Spleen (tissue), 11 donors: ENCODE results near the gene HPSE. TPM values are rescaled to one million over a fixed set of nuclear protein-coding genes. Genes with fewer than 3 reads are reported as not detected.

ENCODE experiments used
- DNase-seq: peaks from one replicate; pipeline ENCODE4 v3.0.0-alpha.2; 2020
- H3K27ac ChIP-seq, 8 donors: fragments of 200-600 bp; sonication (generic) in 7 of 8; 1 replicate in 4 of 8; 2 replicates in 4 of 8; pipeline versions ENCODE4 v1.5.0 to v1.8.0; 2016 to 2021; ENCODE audit warnings: inconsistent platforms in 4 of 8, mild to moderate bottlenecking in 4 of 8, moderate library complexity in 1 of 8
- H3K27me3 ChIP-seq, 7 donors: fragments of 200-600 bp; sonication (generic) in 6 of 7; replicated peaks in 1 of 7; 1 replicate in 4 of 7; 2 replicates in 3 of 7; pipeline versions ENCODE4 v1.5.0 to v1.8.0; 2016 to 2021; ENCODE audit warnings: inconsistent platforms in 3 of 7, mild to moderate bottlenecking in 1 of 7
- H3K36me3 ChIP-seq, 6 donors: fragments of 200-600 bp; sonication (generic) in 5 of 6; 1 replicate in 4 of 6; 2 replicates in 2 of 6; pipeline versions ENCODE4 v1.5.0 to v1.8.0; 2016 to 2021; ENCODE audit warnings: inconsistent platforms in 2 of 6
- H3K4me1 ChIP-seq, 6 donors: fragments of 200-600 bp; sonication (generic) in 5 of 6; 1 replicate in 3 of 6; 2 replicates in 3 of 6; pipeline versions ENCODE4 v1.5.0 to v1.8.0; 2016 to 2021; ENCODE audit warnings: inconsistent platforms in 3 of 6
- H3K4me3 ChIP-seq, 8 donors: fragments of 200-600 bp; sonication (generic) in 7 of 8; 1 replicate in 4 of 8; 2 replicates in 4 of 8; pipeline versions ENCODE4 v1.5.0 to v1.8.0; 2016 to 2021; ENCODE audit warnings: inconsistent platforms in 4 of 8, mild to moderate bottlenecking in 4 of 8, moderate library complexity in 2 of 8
- H3K9me3 ChIP-seq, 8 donors: fragments of 200-600 bp; sonication (generic) in 7 of 8; 1 replicate in 4 of 8; 2 replicates in 4 of 8; pipeline versions ENCODE4 v1.5.0 to v1.8.0; 2016 to 2021; ENCODE audit warnings: inconsistent platforms in 4 of 8
- POLR2A ChIP-seq, 3 donors: fragments of 450-650 bp; IDR thresholded peaks; one replicate each; pipeline ENCODE4 v1.5.1; 2017; ENCODE audit warnings: antibody characterized with exemption in 3 of 3, mild to moderate bottlenecking in 1 of 3
- POLR2AphosphoS5 ChIP-seq, 3 donors: sonication (generic); formaldehyde crosslinking; IDR thresholded peaks; one replicate each; pipeline ENCODE4 v1.5.1; 2017; ENCODE audit warnings: antibody characterized with exemption in 3 of 3
- WGBS, 5 donors: extraction: QIAGEN DNeasy Blood & Tissue Kit in 3 of 5; methylation state at CpG; one replicate each; pipeline versions ENCODE4 v1.1.5 to v1.1.7; 2013 to 2018; 5-methylcytosine and 5-hydroxymethylcytosine counted together
- intact Hi-C: fragments of 100-400 bp; cut with DNase I; formaldehyde crosslinking; loops from one replicate; pipeline ENCODE4 v1.15.0; 2023; ENCODE audit warnings: low total_unique reads
- polyA plus RNA-seq, 3 donors: library from polyadenylated mRNA; stranded (reverse); fragments of 200-250 nt; gene quantifications; one replicate each; pipeline ENCODE4 v1.2.1, GENCODE V29; 2013
- total RNA-seq, 7 donors: library from RNA; depleted of rRNA in 3 of 7; stranded (reverse); fragments of >200 nt in 3 of 7; fragmentation: NEBNext Ultra II Directional in 4 of 7; extraction: Animal tissue kit (Norgen Biotek cat#: 25700) in 4 of 7; gene quantifications; one replicate each; pipeline versions ENCODE4 v1.1.0 to v1.2.1, GENCODE V29; 2016 to 2021
- TF ChIP-seq, protein P1 (sequence below), 11 experiments: fragments of 200-600 bp in 7 of 11; fragments of 450-650 bp in 4 of 11; sonication (generic) in 4 of 11; IDR thresholded peaks in 8 of 11; conservative IDR thresholded peaks in 3 of 11; 1 replicate in 7 of 11; 2 replicates in 4 of 11; pipeline versions ENCODE4 v1.4.0 to v1.8.0; 2016 to 2021; ENCODE audit warnings: antibody characterized with exemption in 11 of 11, inconsistent platforms in 4 of 11, mild to moderate bottlenecking in 1 of 11
- donor health status: healthy with polysubstance abuse.
- donor health status: DM: no; HTN: no; CAD: no; lungs with moderate emphysema.
- donor health status: DM: no; HTN: no; CAD: no.
- donor health status: Bipolar disorder and iron deficiency.
- donor health status: healthy.
- donor health status: DM: no; HTN: no; CAD: no.
- donor health status: DM: yes; HTN: yes; CAD: no.

HPSE gene
- total and polyA plus RNA-seq, 10 donors: 1.3 to 24.6 (median 12.7) TPM

DNA sequence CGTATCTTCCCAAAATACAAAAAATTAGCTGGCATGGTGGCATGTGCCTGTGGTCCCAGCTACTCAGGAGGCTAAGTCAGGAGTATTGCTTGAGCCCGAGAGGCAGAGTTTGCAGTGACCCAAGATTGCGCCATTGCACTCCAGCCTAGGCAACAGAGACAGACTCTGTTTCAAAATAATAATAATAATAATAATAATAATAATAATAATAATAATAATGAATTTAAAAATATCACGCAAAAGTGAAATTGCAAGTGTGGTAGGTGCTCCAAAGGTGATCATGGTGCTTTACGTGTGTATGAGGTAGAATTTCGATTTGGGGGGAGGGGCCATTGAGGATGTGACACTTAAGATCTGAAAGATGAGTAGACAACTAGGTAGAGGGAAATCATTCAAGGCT lies 4.9 kb upstream of the HPSE start:
- Histone ChIP-seq H3K9me3 (peaks cover 0 to 21% (median 17%) of the 10 kb centered on the region in 8 donors), H3K36me3 (no peaks in the 10 kb centered on the region), H3K27ac (no peak overlapping the region), H3K4me3 (no peak overlapping the region), H3K4me1 (peaks cover under 1 to 14% (median 11%) of the 10 kb centered on the region in 6 donors), H3K27me3 (peaks cover 0 to 16% (median 0%) of the 10 kb centered on the region in 7 donors)
- WGBS, 5 donors: 87 to 97% (median 94%) methylated on average over 6 of the region's 6 CpGs
- DNase-seq: no peak
- TF ChIP-seq POLR2AphosphoS5 (IDR thresholded peaks at IDR 0.05): no peak
- no peak for TF ChIP-seq POLR2A (IDR thresholded peaks at IDR 0.05)
- TF ChIP-seq, protein P1, sequence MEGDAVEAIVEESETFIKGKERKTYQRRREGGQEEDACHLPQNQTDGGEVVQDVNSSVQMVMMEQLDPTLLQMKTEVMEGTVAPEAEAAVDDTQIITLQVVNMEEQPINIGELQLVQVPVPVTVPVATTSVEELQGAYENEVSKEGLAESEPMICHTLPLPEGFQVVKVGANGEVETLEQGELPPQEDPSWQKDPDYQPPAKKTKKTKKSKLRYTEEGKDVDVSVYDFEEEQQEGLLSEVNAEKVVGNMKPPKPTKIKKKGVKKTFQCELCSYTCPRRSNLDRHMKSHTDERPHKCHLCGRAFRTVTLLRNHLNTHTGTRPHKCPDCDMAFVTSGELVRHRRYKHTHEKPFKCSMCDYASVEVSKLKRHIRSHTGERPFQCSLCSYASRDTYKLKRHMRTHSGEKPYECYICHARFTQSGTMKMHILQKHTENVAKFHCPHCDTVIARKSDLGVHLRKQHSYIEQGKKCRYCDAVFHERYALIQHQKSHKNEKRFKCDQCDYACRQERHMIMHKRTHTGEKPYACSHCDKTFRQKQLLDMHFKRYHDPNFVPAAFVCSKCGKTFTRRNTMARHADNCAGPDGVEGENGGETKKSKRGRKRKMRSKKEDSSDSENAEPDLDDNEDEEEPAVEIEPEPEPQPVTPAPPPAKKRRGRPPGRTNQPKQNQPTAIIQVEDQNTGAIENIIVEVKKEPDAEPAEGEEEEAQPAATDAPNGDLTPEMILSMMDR (IDR thresholded peaks at IDR 0.05 in 8 of 11, conservative IDR thresholded peaks at IDR 0.05 in 3 of 11): no peak
- intact Hi-C loops: no loop called here

DNA sequence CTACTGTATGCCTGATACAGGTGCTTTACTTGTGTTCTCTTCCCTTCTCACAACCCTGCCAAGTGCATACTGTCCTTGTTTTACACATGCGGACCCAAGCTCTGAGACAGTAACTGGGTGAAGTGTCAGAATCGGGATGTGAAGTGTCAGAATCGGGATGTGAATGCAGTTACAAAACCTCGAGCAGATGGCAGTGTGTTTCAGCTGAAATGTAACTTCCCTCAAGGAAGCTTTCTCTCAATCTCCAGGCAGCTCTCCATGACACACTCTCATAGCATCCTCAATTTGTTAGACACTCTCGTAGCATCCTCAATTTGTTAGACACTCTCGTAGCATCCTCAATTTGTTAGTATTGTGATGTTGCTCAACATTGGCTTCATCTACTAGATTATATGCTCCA lies 1.1 kb upstream of the HPSE start:
- H3K36me3 ChIP-seq: no peaks in the 10 kb centered on the region
- peak overlapping the region in 1 of 8 donors; percentile 85 for H3K4me3 ChIP-seq
- 23 to 41% (median 37%) methylated on average over 6 of the region's 6 CpGs for WGBS, 5 donors
- peak overlapping the region in 3 of 8 donors; percentile 81 to 84 (median 83) for H3K27ac ChIP-seq
- intact Hi-C loops: no loop called here
- no peak for DNase-seq
- TF ChIP-seq POLR2A (IDR thresholded peaks at IDR 0.05) (no peak), POLR2AphosphoS5 (IDR thresholded peaks at IDR 0.05) (no peak)
- TF ChIP-seq, protein P1 (IDR thresholded peaks at IDR 0.05 in 8 of 11, conservative IDR thresholded peaks at IDR 0.05 in 3 of 11): no peak
- H3K27me3 ChIP-seq: peaks cover 0 to 21% (median 0%) of the 10 kb centered on the region in 7 donors
- peaks cover 0 to 41% (median 20%) of the 10 kb centered on the region in 6 donors for H3K4me1 ChIP-seq
- H3K9me3 ChIP-seq: peaks cover 0 to 21% (median 17%) of the 10 kb centered on the region in 8 donors

DNA sequence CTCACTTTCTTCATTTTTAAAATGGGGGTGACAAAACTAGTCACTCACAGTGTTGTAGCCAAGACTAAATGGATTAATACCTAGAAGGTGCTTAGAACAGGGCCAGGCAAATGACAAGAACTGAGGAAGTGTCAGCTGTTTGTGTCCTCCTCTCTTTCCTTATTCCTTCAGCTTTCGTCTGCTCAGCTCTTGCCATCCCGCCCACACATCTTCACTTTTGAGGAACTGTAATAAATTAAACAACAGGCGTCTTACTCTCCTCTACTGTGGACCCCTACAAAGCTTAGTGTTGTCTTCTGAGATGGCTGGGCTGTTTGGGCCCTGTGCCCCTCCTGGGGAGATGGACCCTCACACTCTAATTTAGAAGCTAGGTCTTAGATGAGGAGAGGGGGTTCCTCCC lies 2.7 kb downstream of the HPSE start:
- Histone ChIP-seq H3K36me3 (no peaks in the 10 kb centered on the region), H3K9me3 (no peaks in the 10 kb centered on the region), H3K27me3 (peaks cover 0 to 16% (median 0%) of the 10 kb centered on the region in 7 donors), H3K27ac (no peak overlapping the region), H3K4me3 (no peak overlapping the region), H3K4me1 (peaks cover 0 to 61% (median 23%) of the 10 kb centered on the region in 6 donors)
- intact Hi-C loops: no loop called here
- no peak for DNase-seq
- 38 to 57% (median 52%) methylated on average over 3 of the region's 3 CpGs for WGBS, 5 donors
- no peak for TF ChIP-seq POLR2A (IDR thresholded peaks at IDR 0.05)
- TF ChIP-seq, protein P1 (IDR thresholded peaks at IDR 0.05 in 8 of 11, conservative IDR thresholded peaks at IDR 0.05 in 3 of 11): no peak
- no peak for TF ChIP-seq POLR2AphosphoS5 (IDR thresholded peaks at IDR 0.05)

DNA sequence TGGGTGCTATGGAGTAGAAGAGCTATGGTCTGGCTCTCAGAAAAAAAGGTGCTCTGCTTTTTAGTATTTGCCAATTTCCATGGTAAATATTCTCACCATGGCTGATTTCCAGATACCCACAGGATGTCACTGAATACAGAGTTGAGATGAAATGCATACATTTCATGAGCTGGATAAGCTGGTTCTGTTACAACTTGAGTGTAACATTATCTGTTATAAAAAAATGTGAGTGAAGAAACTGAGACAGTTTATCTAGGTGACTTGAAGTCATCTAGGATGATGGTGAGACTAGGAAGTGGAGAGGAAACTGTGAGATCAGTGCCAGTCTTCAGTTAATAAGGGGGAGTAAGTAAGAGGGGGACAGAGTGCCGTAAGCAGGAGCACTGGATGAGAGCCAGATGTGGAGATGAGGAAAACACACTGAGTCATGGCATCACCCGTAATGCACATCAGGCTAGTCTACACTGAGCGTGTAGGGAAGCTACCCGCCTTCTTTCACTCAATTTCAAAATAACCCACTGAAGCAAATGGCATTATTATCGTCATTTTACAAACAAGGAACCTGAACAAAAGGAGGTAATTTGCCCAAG lies 5.0 kb downstream of the HPSE start:
- H3K4me3 ChIP-seq: no peak overlapping the region
- no peaks in the 10 kb centered on the region for H3K9me3 ChIP-seq
- no peak for DNase-seq
- peaks cover 0 to 50% (median 11%) of the 10 kb centered on the region in 6 donors for H3K4me1 ChIP-seq
- H3K36me3 ChIP-seq: no peaks in the 10 kb centered on the region
- 45 to 84% (median 65%) methylated on average over 5 of the region's 5 CpGs for WGBS, 5 donors
- H3K27ac ChIP-seq: no peak overlapping the region
- intact Hi-C loops: no loop called here
- TF ChIP-seq POLR2AphosphoS5 (IDR thresholded peaks at IDR 0.05): no peak
- no peak for TF ChIP-seq POLR2A (IDR thresholded peaks at IDR 0.05)
- peaks cover 0 to 6% (median 0%) of the 10 kb centered on the region in 7 donors for H3K27me3 ChIP-seq
